Tibial nerve (tissue), 4 donors: ENCODE results near the gene LINGO4. TPM values are rescaled to one million over a fixed set of nuclear protein-coding genes. Genes with fewer than 3 reads are reported as not detected.

Experiments used
- DNase-seq, 2 donors: peaks; one replicate each; pipeline ENCODE4 v3.0.0-alpha.2; 2019; ENCODE audit warnings: low spot score in 2 of 2
- H3K27ac ChIP-seq, 4 donors: fragments of 200-600 bp; sonication (generic) in 3 of 4; one replicate each; pipeline ENCODE4 v1.5.1; 2017 to 2019; ENCODE audit warnings: mild to moderate bottlenecking in 1 of 4
- H3K27me3 ChIP-seq, 2 donors: fragments of 200-600 bp; sonication (generic) in 1 of 2; one replicate each; pipeline versions ENCODE4 v1.5.1 to v1.6.0; 2017 to 2019
- H3K36me3 ChIP-seq, 3 donors: fragments of 200-600 bp; sonication (generic); one replicate each; pipeline ENCODE4 v1.5.1; 2018 to 2019
- H3K4me1 ChIP-seq, 4 donors: fragments of 200-600 bp; sonication (generic) in 3 of 4; one replicate each; pipeline ENCODE4 v1.5.1; 2017 to 2019
- H3K4me3 ChIP-seq, 4 donors: fragments of 200-600 bp; sonication (generic) in 3 of 4; one replicate each; pipeline ENCODE4 v1.5.1; 2017 to 2019; ENCODE audit warnings: mild to moderate bottlenecking in 1 of 4, moderate library complexity in 1 of 4
- H3K9me3 ChIP-seq, 4 donors: fragments of 200-600 bp; sonication (generic) in 3 of 4; one replicate each; pipeline ENCODE4 v1.5.1; 2017 to 2019
- EP300 ChIP-seq, 2 donors: sonication (generic); formaldehyde crosslinking; IDR thresholded peaks; one replicate each; pipeline ENCODE4 v1.6.1; 2017; ENCODE audit warnings: antibody characterized with exemption in 2 of 2, mild to moderate bottlenecking in 1 of 2
- POLR2A ChIP-seq, 2 donors: fragments of 450-650 bp; IDR thresholded peaks; one replicate each; pipeline ENCODE4 v1.6.1; 2017; ENCODE audit warnings: antibody characterized with exemption in 2 of 2, mild to moderate bottlenecking in 2 of 2, moderate library complexity in 2 of 2
- WGBS, 2 donors: methylation state at CpG; one replicate each; pipeline ENCODE4 v1.1.5; 2018; 5-methylcytosine and 5-hydroxymethylcytosine counted together
- total RNA-seq, 4 donors: library from RNA; depleted of rRNA; stranded (reverse); fragments of >200 nt; gene quantifications; one replicate each; pipeline ENCODE4 v1.1.0, GENCODE V29; 2016
- TF ChIP-seq, protein P1 (sequence below), 5 experiments: fragments of 200-600 bp in 3 of 5; fragments of 450-650 bp in 2 of 5; sonication (generic) in 3 of 5; IDR thresholded peaks; one replicate each; pipeline ENCODE4 v1.5.1; 2016 to 2019; ENCODE audit warnings: antibody characterized with exemption in 5 of 5, mild to moderate bottlenecking in 3 of 5, moderate library complexity in 2 of 5

Gene LINGO4
- total RNA-seq, 4 donors from 2014 or later: not detected

DNA sequence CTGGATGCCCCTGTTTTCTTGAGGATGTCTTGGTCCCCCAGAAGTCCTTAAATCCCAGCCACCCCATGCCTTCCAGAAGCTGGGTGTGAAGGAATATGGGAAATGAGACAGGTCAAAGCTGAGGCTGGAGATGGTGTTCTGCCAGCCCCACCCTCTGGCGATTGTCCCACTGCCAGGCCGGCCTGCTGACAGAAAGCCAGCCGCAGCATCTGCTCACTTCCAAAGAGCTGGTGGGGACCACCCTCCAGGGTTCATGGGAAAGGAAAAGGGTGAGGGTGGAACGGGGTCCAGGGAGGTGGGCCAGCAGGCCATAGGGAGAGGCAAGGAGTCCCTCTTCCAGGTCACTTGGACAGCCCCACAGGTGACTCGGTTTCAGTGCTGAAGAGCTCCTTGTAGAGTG, 1.9 kb upstream of the LINGO4 start:
- no peak for DNase-seq
- H3K4me1 ChIP-seq: peaks cover 0 to 9% (median 0%) of the 10 kb centered on the region in 4 donors
- H3K9me3 ChIP-seq: no peaks in the 10 kb centered on the region
- TF ChIP-seq, protein P1, sequence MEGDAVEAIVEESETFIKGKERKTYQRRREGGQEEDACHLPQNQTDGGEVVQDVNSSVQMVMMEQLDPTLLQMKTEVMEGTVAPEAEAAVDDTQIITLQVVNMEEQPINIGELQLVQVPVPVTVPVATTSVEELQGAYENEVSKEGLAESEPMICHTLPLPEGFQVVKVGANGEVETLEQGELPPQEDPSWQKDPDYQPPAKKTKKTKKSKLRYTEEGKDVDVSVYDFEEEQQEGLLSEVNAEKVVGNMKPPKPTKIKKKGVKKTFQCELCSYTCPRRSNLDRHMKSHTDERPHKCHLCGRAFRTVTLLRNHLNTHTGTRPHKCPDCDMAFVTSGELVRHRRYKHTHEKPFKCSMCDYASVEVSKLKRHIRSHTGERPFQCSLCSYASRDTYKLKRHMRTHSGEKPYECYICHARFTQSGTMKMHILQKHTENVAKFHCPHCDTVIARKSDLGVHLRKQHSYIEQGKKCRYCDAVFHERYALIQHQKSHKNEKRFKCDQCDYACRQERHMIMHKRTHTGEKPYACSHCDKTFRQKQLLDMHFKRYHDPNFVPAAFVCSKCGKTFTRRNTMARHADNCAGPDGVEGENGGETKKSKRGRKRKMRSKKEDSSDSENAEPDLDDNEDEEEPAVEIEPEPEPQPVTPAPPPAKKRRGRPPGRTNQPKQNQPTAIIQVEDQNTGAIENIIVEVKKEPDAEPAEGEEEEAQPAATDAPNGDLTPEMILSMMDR (IDR thresholded peaks at IDR 0.05): no peak
- TF ChIP-seq EP300 (IDR thresholded peaks at IDR 0.05) (no peak), POLR2A (IDR thresholded peaks at IDR 0.05) (no peak)
- no peaks in the 10 kb centered on the region for H3K36me3 ChIP-seq
- H3K27ac ChIP-seq: no peak overlapping the region
- peaks cover 0 to 10% of the 10 kb centered on the region in 2 donors for H3K27me3 ChIP-seq
- H3K4me3 ChIP-seq: no peak overlapping the region
- 73 to 81% methylated on average over 5 of the region's 5 CpGs for WGBS, 2 donors

DNA sequence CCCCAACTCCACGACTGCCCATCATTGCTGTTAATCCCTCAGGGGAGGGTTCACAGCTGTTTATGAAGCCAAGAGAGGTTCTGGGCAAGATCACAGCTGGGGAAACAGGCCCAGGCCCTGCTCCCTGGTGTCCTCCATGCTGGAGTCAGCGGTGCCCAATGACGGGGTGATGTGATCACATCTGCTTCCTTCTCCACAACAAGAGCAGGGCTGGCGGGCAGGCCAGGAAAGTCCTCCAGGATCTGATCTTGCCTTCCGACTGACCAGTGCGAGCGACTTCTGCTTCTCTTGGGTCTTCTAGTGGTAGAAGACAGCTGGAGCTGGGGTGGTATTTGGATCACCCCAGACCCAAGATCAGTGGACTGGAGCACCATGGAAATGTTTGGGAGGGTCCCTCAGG, 951 bp upstream of the LINGO4 start:
- DNase-seq: no peak
- 75 to 93% methylated on average over 5 to 6 of the region's 7 CpGs for WGBS, 2 donors
- peaks cover 0 to 19% of the 10 kb centered on the region in 2 donors for H3K27me3 ChIP-seq
- no peak overlapping the region for H3K27ac ChIP-seq
- no peaks in the 10 kb centered on the region for H3K36me3 ChIP-seq
- TF ChIP-seq EP300 (IDR thresholded peaks at IDR 0.05) (no peak), POLR2A (IDR thresholded peaks at IDR 0.05) (no peak)
- TF ChIP-seq, protein P1 (IDR thresholded peaks at IDR 0.05): no peak
- peaks cover 0 to 9% (median 0%) of the 10 kb centered on the region in 4 donors for H3K4me1 ChIP-seq
- H3K9me3 ChIP-seq: no peaks in the 10 kb centered on the region
- no peak overlapping the region for H3K4me3 ChIP-seq

- 93 to 100% methylated on average over 3 of the region's 3 CpGs for WGBS, 2 donors
- H3K4me3 ChIP-seq: no peak overlapping the region
- TF ChIP-seq, protein P1 (IDR thresholded peaks at IDR 0.05): no peak
- TF ChIP-seq EP300 (IDR thresholded peaks at IDR 0.05) (no peak), POLR2A (IDR thresholded peaks at IDR 0.05) (no peak)
- no peak overlapping the region for H3K27ac ChIP-seq
- H3K9me3 ChIP-seq: no peaks in the 10 kb centered on the region
- H3K4me1 ChIP-seq: no peaks in the 10 kb centered on the region
- no peak for DNase-seq
- peaks cover 0 to 39% of the 10 kb centered on the region in 2 donors for H3K27me3 ChIP-seq
- no peaks in the 10 kb centered on the region for H3K36me3 ChIP-seq
Observed at GRCh38 chr1:151803915-151804314, 1.3 kb downstream of the LINGO4 start.

DNA sequence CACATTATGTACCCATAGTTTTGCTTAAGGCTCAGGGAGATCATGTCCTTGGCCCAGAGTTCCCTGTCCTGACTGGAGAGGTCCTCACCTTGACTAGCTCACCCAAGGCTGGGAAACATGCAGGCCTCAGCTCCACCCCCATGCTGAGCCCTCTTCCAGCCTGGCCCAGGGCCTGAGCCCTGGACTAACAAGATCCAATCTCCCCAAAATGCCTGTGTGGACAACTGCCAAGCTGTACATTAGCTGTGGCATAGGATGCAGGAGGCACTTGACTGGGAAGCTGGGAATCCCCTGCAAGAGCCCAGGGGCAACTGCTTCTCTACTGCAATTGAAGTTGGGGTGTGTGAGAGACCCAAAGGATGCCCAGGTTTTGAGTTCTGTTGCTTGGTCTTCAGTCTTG, 2.1 kb downstream of the LINGO4 start:
- Histone ChIP-seq H3K36me3 (no peaks in the 10 kb centered on the region), H3K27ac (no peak overlapping the region), H3K27me3 (peaks cover 0 to 39% of the 10 kb centered on the region in 2 donors), H3K9me3 (no peaks in the 10 kb centered on the region), H3K4me3 (no peak overlapping the region), H3K4me1 (no peaks in the 10 kb centered on the region)
- DNase-seq: no peak
- TF ChIP-seq, protein P1 (IDR thresholded peaks at IDR 0.05): no peak
- TF ChIP-seq POLR2A (IDR thresholded peaks at IDR 0.05) (no peak), EP300 (IDR thresholded peaks at IDR 0.05) (no peak)

- Histone ChIP-seq H3K9me3 (no peaks in the 10 kb centered on the region), H3K36me3 (peaks cover 0 to 5% (median 0%) of the 10 kb centered on the region in 3 donors), H3K4me1 (no peaks in the 10 kb centered on the region), H3K27ac (no peak overlapping the region), H3K4me3 (no peak overlapping the region), H3K27me3 (peaks cover 0 to 39% of the 10 kb centered on the region in 2 donors)
- 90 to 95% methylated on average over 3 to 5 of the region's 5 CpGs for WGBS, 2 donors
- TF ChIP-seq EP300 (IDR thresholded peaks at IDR 0.05): no peak
- TF ChIP-seq, protein P1 (IDR thresholded peaks at IDR 0.05): no peak
- TF ChIP-seq POLR2A (IDR thresholded peaks at IDR 0.05): no peak
- DNase-seq: no peak
Observed at GRCh38 chr1:151802372-151802771, 2.8 kb downstream of the LINGO4 start.
